Measurements from ENCODE around the gene TFAP2A. TPM values are rescaled to one million over a fixed set of nuclear protein-coding genes. Genes with fewer than 3 reads are reported as not detected.

Gene TFAP2A
- total RNA-seq, 1 donor from 2014 or later, result 11.2 TPM

DNA sequence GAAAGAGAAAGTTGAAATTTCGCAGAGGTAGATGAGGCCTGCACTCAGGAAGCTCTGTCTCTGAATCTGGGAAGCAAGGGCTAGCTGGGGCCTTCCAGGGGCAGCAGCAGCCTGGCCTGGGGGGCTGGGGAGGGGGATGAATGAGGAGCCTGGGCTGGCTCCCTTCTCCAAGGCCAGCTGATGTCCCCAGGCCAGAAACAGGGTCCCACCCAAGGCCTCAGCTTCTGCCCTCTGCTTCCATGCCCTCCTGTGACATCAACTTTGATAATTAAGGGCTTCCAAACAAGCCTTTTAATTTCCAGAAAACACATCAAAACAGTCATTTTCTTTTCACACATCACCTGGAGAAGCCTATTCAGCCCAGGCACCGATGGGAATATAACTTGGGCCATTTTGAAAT is 15.4 kb downstream of the TFAP2A start:
- DNase-seq (ENCODE audit: low read depth), result no peak

DNA sequence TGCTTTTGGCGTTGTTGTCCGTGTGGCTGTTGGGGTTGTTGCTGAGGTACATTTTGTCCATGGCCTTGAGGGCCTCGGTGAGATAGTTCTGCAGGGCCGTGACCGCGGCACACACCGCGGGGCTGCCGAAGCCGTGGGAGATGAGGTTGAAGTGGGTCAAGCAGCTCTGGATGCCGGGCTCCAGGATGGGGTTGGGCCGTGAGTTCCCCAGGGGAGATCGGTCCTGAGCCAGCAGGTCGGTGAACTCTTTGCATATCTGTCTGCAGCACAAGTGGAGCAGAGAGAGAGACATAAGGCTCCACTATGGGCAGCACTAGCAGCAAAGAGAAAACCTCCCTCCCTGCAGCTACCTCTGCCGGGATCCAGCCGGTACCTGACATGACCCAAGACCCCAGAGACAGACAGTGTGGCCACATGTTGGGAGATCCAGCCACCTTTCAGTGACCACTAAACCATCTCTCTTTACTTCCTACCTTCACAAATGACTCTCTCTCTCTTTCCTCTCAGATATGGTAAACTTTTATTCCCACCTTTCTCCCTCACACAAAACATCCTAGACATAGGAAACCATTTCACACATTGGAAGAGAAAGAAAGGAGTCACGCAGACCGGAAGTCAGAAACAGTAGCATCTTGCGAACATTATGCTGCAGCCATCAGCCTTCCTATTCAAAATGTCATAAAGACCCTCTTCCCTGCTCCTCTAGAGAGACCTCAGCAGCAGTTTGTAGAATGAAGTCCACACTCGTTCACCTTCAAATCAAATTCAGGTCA is 16.2 kb downstream of the TFAP2A start:
- DNase-seq (ENCODE audit: low read depth), result no peak

DNA sequence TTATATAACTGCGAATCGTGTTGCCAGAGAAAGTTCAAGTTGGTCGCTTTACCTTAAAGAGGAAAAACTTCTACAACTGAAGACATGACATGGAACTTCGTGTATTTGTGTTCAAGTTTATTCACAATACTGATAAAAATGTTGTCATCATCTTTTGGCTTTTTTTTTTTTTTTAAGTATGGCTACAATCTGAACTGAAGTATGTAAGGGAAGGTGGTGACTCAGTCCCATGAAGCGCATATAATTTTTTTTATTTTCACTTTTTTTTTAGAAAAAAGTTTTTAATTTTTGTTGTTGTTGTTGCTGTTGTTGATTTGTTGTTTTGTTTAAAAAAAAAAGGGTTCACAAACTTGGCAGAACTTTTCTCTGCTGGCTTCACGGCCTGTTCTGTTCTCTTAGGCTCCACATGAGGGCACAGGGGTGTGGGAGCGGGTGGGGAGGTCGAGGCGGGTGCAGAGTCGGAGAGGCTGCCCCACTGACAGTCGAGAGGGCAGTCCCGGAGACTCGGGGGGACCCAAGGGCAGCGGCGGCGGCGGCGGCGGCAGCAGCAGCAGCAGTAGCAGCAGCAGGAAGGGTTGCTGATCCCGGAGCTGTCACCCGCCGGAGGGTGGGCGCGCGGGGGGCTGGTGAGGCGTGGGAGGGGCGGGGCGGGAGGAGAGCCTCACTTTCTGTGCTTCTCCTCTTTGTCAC is 17.0 kb downstream of the TFAP2A start:
- DNase-seq (ENCODE audit: low read depth), result no peak

DNA sequence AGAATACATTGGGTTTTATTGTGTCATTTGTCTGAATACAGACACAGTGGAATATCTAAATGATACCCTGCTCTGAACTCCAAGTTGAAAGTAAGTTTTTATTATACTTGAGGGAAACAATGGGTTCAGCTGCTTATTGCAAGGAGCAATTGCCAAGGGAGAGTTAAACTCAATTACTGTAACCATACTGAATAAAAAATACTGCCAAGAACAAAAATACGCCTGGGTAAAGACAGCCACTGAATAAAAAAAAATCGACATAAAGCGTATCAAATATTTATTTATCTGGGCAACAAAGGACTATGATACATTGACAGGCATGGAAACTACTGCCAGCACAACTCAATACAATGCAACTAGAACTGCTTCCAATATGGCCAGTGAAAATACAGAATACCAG is 18.1 kb downstream of the TFAP2A start:
- DNase-seq (ENCODE audit: low read depth), result no peak

DNA sequence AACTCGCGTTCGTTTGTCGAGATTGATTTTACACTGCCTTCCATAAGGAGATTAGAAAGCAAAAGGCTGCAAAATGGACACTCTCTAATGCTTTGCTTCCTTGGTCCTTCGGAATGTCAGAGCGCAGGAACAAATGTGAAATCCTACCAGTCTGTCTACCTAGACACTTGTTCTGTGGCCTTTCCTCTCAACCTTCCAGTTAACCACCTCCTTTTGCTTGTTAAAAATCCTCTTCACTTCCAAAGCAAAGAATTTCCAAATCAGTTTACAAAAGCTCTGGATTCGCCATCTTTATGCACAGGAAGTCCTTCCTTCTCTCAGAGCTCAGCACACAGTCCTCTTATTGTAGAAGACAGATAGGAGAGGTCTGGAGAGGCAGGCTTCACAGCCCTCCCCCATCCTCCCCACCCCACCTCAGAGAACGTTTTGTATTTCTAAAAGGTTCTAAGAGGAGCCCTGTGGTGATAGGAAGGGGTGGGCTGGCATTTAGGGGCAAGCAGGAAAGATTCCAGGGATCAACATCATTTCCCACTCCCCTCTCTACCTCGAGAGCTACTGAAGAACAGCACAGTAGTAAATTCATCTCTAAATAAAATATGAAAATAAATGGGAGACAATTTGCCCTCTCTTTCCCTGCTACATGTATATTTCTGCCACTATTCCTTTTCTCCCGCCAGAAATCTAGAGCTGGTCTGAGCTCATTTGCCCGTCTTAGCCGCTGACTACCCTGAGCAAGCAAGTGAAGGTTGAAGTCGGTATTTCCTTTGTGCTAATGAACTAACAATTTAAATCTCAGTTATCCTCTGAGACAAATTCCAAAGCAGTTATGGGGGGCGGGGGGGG is 18.9 kb downstream of the TFAP2A start:
- DNase-seq (ENCODE audit: low read depth), result no peak

DNA sequence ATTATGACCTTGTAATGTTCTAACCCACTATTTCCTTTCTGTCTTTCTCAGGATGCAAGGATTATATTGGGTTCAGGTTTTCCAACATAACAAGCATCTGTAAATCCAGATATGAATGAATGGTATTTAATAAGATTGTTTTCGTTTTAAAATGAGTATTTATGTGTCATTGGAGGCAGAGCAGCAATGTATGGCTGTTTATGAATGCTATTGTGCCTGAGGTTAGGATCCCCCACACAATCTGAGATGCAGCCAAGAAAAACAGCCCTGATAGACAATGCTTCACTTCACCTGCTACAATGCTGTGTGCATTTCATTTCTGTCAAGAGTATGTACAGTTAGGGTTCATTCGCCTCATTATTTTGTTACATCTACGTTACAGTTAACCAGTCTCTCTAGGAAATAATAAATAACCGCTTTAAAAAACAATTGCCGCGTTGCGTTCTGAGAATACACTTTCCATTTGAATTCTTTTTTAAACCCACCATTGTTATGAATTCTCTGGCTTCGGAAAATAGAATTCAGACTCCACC is 19.6 kb downstream of the TFAP2A start:
- DNase-seq (ENCODE audit: low read depth), result no peak

DNA sequence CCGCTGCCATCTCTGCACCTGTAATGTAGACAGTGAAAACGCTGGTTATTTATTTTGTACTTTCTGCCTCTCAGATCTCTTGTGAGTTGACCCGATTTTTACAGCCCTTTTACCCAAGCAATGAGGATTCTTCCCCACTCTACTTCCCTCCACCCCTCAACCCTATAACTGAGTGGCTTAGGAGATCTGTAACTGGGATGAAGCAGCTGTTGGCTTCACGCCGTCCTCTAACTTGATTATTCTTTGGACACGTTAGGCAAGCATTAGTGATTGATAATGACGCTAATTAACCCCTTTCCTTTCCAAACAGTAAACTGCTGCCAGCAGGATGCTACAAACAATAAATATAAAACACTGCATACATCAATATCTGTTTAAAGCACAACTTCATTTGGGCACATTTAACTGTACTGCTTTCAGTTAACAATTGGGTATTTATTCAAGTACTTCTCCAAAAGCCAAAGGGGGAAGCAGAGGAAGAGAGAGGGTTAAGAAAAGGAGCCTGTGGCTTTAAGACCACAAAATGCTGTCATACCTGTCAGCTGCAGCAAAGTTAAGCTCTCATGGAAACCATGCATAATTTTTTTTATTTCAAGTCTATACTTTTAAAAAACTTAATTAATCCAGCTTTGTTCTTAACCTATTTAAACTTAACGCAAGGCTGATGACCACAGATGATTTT is 21.2 kb downstream of the TFAP2A start:
- no peak for DNase-seq (ENCODE audit: low read depth)

DNA sequence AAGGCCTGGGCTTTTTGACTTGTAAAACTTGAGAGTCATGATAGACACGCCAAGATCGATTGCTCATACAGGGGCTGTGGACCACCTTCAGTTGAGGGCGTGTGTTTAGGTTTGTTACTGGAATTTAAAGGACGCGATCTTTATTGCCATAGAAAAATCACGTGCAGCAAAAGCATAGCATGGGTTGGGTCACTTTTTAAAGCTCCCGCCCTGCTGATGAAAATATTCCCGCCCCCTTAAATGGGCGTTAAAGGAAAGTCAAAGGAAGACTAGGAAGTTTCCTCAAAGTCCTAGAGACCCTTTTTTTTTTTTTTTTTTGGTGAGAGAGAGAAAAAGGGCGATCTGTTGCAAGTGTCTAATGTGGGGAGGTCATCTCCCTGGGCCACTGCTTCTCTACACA is 23.1 kb downstream of the TFAP2A start:
- no peak for DNase-seq (ENCODE audit: low read depth)

DNA sequence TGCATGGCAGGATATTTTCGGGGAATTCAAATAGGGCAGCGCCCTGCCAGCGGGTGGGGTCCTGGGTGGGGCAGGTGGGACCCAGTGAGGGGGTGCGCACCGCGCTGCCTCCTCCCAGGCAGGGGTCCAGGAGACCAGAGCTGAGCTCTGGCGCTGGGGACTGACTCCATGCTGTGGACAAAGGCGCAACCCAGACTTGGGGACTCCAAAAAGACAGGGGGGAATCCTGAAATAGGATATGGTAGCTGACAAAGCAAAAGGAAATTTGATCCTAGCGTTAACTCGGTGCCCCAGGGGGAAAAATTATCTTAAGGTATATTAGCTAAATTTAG is 23.6 kb downstream of the TFAP2A start:
- DNase-seq (ENCODE audit: low read depth), result no peak

DNA sequence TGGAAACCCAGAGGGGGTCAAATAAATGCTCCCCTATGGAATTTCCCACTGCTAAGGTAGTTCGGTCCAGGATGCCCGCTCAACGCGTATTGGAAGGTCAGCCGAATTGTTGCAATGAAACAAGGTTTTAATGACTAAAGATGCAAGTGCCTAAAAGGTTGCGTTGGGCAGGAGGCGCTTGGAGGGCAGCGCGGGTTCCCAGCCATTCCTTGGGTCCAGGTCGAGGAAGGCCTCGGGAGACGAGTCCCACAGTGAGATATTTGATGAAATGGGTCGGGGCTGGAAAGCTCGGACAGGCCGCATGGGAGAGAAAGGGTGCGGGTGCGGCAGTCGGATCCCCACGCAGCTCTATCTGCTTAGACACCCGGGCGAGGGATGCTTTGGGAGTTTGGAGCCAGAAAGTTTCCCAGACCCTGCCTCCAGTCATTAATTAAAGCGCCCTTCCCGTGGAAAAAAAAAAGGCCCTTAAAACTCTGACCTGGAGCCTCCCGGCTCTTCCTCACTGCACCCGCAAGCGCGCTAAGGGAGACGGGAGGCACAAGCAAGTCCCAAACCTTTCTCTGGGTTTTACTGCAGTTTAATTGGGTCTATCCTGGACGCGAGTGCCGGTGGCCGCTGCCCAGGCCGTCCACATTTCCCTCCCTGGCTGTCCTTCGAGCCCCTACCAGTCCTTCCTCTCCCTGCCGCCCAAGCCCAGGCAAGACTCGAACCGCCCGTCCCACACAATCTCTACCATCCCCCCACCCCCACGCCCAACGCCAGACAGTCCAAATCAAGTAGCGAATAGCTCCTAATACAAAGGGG is 24.2 kb downstream of the TFAP2A start:
- no peak for DNase-seq (ENCODE audit: low read depth)

DNA sequence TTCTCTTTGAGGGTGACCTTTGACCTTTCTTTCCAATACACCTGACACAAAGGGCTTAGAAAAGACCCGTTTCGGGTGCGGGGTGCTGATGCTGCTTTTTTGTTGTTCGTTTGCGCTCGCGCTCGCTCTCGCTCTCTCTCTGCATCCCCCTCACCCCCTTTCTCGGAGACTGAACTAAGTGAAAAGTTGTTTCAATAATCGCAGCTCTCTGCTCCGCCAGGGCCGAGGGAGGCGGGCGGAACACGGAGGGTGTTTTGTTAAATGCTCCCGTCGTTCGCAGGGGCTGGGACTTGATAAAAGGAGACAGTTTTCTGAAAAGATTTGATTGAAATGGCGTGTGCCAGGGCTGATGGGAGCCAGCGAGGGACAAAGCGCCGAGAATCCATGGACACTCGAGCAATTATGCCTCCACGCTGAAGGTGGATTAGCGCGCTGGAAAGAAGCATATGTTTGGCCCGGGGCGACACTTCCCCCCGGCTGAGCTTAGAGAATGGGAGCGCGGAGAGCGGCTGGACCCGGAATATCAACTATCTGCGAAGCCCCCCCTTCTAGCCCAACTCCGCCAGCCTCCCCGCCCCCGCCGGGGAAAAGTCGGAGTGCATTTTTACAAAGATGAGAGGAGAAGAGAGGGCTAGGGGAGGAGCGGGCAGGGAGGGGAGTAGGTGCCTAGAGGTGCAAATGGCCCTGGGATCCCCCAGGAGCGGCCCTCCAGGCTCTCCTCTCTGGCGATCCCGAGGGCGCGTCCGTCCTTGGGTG is 25.0 kb downstream of the TFAP2A start:
- no peak for DNase-seq (ENCODE audit: low read depth)

DNA sequence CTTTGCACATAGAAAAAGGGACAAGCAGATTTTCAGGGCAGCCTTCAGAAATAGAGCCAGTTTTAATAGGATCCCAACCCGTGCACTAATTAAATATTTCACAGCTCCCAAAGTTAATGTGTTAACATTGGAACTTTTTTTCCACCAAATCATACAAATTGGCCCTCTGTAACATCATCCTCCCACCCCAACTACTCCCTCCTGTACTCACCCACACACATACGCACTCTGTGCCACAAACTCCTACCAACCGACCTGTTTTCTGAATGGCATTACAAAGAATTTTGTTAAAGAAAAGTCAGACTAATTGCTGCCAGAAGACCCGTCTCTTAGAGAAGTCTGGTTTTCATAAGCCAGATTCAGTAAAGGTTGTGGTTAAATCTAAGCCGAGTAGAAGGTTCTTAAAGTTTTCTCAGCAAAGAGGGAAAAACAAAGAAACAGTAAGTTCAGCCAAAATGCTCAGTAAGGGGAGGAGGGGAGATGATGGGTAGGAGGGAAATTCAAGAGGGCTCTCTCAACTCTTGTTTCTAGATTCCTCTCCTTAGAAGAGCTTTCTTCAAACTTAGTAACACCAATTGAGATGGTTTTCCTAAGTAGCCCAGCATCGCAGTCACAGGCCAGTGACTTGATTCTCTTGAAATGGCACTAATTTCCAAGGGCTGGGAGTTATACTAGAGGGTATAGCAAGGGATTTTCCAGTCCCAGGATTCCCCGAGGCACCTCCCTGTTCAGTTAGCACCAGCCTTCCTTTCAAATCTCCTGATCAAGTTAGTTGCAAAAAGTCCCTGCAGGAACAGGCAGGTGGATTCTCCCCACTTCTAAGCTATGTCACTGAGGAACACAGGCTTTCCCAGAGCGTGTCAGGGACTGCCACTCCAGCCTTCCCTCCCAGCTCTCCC is 27.9 kb downstream of the TFAP2A start:
- no peak for DNase-seq (ENCODE audit: low read depth)

DNA sequence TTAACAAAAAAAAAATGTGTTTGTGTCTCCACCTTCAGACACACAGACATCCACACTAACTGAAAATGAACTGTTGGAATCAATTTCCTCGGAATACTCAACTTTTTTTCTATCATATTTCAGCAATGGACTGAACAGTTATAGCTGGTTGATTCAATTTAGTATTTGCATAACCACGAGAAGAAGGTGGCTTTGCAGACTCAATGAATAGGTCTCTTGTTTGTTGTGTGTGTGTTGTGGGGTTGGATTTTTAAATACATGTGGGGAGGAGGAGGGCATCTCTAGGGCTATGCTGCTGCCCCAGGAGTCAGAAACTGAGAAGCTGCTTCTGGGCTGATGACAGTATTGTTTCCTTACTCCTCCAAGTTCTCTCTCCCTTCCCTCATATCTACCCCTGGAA is 28.7 kb downstream of the TFAP2A start:
- no peak for DNase-seq (ENCODE audit: low read depth)

DNA sequence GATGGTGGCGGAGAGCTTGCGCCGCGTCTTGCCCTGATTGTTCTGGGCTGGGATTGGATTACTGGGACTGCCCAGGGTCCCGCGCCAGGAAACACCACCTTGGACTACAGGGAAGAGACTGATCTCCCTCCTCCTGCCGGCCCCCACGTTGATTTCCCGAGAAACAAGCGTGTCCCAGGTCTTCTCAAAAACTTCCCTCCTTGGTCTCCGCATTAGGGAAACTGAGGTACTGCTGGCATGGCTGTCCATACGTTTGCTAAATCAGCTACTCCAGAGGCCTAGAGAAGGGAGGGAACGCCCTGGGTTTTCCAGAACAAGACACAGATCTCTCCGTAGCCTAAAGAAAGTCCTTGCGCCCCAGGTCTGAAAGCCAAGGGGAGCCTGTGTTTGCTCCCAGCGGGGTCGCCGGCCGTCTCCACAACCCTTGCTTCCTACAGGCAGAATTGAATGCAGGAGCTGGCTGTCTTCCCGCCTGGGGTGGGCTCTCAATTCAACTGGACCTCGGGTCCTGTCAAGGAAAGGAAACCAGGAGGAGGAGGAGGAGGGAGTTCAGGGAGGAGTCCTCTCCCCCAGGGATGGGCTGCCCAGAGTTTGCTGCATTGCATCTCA is 29.2 kb downstream of the TFAP2A start:
- no peak for DNase-seq (ENCODE audit: low read depth)

DNA sequence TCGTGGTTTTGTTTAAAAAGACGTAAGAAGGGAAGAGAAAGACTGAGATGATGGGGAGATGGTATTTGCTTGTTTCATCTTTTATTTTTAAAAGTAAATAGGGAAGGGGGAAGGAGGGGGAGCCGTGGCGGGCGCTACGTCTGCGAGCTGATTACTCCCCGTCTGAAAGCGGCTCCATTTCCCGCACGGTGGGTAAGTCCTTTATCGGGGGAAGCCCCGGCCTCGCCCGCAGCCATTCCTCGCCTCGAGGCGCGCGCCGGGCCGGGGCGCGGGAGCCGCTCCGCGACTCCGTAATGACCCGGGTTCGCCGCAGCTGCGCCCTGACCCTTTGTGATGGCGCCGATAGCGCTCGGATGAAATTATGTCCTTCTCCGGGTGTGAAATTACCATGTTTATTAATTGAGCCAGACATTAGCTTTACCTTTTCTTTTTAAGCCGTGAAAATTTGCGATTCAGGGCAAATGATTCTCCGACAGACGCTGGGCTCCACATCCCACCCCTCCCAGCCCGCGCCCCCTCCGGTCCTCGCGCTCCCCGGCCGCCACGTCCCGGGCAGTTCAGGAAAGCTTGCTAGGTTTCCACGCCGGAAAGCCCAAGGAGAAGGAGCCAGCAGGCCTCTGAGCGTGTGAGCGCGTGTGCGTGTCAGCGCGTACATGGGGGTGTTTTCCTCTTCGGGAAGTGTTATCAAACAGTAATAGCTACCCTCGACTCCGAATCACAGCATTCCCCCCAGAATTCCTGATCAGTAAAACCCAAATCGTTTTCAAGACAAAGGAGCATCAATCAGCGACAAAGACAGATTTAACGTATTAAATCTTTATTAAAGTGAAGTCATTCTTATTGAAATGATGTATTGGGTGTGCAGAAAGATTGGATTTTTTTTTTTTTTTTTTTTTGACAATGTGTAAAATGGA is 30.0 kb downstream of the TFAP2A start:
- DNase-seq (ENCODE audit: low read depth), result no peak

DNA sequence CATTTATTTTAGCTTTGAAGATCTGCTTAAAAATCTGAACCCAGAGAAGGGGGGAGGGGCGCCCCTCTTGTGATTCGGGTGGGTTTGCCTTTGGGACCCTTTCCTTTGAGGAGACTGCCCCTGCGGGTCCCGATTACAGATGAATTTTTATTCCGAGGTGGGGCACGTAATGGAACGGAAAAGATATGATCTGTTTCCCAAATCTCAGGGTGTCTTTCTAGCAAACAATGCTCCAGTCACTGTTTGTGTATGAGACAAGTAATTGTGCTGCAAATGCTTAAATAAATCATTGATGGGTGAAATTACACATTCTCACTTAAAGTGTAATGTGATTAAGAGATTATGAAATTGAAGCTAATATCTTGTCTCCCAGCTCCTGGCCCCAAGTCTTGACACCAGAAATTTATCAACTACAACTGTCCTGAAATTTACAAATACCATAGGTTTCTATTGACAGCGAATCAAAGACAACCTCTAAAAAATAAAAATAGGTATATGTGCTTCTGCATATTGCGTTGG is 30.7 kb downstream of the TFAP2A start:
- DNase-seq (ENCODE audit: low read depth), result no peak

DNA sequence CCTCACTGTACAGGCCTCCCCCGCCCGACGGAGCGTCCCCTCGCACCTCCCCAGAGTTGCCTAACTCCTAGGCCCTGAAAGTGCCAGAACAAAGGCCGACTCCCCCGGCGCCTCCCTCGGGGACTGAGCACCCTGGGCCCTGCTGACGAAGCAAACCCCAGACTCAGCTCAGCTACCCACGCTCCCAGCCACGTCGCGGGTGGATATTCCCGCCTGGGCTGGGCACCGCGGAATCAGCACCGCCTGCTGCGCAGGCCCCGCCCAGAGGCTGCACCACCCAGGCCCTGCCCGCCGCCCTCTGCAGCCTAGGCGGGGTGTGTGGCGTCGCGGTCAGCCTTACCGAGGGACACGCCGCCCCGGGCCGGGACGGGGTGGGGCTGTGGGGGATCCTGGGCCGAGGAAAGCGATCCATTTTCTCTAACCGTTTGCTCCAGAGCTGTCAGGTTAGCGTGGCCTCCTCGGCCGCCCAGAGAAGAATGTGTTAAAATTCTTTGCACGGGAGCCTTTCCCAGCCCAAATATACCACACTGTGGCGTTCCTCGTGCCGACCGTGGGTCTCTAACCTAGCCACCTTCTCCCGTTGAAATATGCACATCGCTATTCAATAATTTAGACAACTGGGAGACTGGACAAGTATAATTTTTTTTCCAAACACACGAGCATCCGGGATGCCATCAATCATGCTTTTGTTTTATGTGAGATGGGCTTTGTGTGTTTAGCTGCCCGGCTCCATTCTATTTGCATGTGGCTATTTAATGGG is 31.4 kb downstream of the TFAP2A start:
- DNase-seq (ENCODE audit: low read depth), result no peak
